Sigmoid colon (tissue), 4 donors: ENCODE measurements around the gene SUMF1.

Experiments
- CTCF ChIP-seq, 4 experiments: fragments of 450-650 bp in 3 of 4; fragments of 200-600 bp in 1 of 4; IDR thresholded peaks; one replicate each; pipeline ENCODE4 v1.5.1; 2016 to 2019; ENCODE audit warnings: antibody characterized with exemption in 4 of 4, mild to moderate bottlenecking in 3 of 4, moderate library complexity in 2 of 4
- EP300 ChIP-seq, 4 donors: sonication (generic); formaldehyde crosslinking; IDR thresholded peaks; one replicate each; pipeline ENCODE4 v1.6.1; 2017; ENCODE audit warnings: antibody characterized with exemption in 4 of 4
- POLR2A ChIP-seq, 2 donors: fragments of 450-650 bp; IDR thresholded peaks; one replicate each; pipeline ENCODE4 v1.6.1; 2016; ENCODE audit warnings: antibody characterized with exemption in 2 of 2, mild to moderate bottlenecking in 2 of 2, moderate library complexity in 2 of 2
- POLR2AphosphoS5 ChIP-seq, 4 donors: sonication (generic); formaldehyde crosslinking; IDR thresholded peaks; one replicate each; pipeline ENCODE4 v1.6.1; 2017; ENCODE audit warnings: antibody characterized with exemption in 4 of 4

GRCh38 chr3:4509983-4510755 lies 43.1 kb upstream of the SUMF1 start:
- TF ChIP-seq POLR2AphosphoS5 (IDR thresholded peaks at IDR 0.05) (no peak), CTCF (IDR thresholded peaks at IDR 0.05) (no peak), EP300 (IDR thresholded peaks at IDR 0.05) (no peak), POLR2A (IDR thresholded peaks at IDR 0.05) (no peak)
